Activated naive CD8-positive, alpha-beta T cell treated with anti-CD3 and anti-CD28 coated beads for 36 hours (primary cell): ENCODE results near the gene GIMAP8. TPM values are rescaled to one million over a fixed set of nuclear protein-coding genes. Genes with fewer than 3 reads are reported as not detected.

Source experiments
- DNase-seq: peaks from one replicate; pipeline ENCODE4 v3.0.0; 2021
- H3K27ac Mint-ChIP-seq: one replicate; pipeline ENCODE4 v1.8.0; 2022; ENCODE audit warnings: mild to moderate bottlenecking, moderate library complexity, mixed read lengths
- H3K27me3 Mint-ChIP-seq: one replicate; pipeline ENCODE4 v1.8.0; 2022; ENCODE audit warnings: mild to moderate bottlenecking, mixed read lengths
- H3K36me3 Mint-ChIP-seq: one replicate; pipeline ENCODE4 v1.8.0; 2021; ENCODE audit warnings: mild to moderate bottlenecking, mixed read lengths
- H3K4me1 Mint-ChIP-seq: one replicate; pipeline ENCODE4 v1.8.0; 2021; ENCODE audit warnings: mixed read lengths
- H3K4me3 Mint-ChIP-seq: one replicate; pipeline ENCODE4 v1.8.0; 2022; ENCODE audit warnings: mild to moderate bottlenecking, moderate library complexity, mixed read lengths
- H3K9me3 Mint-ChIP-seq: one replicate; pipeline ENCODE4 v1.8.0; 2022; ENCODE audit warnings: mixed read lengths
- total RNA-seq, 2 experiments: library from RNA; stranded (reverse); gene quantifications; one replicate each; pipeline ENCODE4 v1.2.3, GENCODE V29; 2021

Gene GIMAP8
- total RNA-seq, 2 experiments from 2014 or later, result 11.1 to 11.9 TPM

DNA sequence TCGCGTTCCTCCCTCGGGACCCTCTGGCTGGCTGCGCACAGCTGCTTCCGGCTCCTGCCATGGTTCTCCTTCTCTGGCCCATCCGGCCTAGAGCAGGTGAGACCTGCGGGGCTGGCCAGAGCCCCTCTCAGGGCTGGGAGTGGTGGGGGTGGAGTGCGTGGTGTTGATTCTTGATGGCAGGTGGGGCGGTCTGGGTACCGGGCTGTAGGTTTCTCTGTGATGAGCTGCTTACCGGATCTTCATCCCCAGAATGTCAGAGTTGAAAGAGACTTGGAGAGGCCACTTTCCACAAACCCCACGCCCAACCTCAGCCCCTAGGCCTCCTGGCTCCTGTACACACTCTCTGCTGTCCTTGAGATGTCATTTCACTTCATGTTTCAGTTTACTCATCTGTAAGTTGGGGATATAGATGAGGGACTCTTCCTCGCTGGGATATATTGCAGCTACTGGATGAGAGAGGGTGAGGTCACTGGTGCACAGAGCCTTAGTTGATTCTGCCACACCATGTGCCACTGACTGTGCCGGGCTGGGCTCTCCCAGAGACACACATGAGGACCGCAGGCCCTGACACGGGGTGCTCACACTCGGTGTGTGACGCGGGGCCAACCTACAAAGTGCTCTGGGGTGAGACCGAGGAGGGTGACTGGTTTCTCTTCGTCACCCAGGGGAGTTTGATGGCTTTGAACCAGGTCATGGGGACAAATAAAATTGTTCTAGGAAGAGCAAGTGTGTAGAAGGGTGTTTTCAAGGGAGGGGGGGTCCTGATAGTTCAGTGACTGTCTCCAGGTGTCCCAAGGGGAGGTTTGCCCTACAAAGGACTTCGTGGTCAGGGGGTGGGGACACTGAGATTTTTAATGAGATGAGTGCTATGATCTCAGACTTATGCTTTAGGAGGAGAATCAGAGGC is 41.8 kb upstream of the GIMAP8 start:
- H3K36me3 Mint-ChIP-seq, result peaks cover 6% of the 10 kb centered on the region
- peaks cover 33% of the 10 kb centered on the region for H3K4me1 Mint-ChIP-seq
- no peak overlapping the region for H3K4me3 Mint-ChIP-seq
- H3K27me3 Mint-ChIP-seq, result no peaks in the 10 kb centered on the region
- peak overlapping the region; percentile 71 for H3K27ac Mint-ChIP-seq
- DNase-seq, result no peak
- H3K9me3 Mint-ChIP-seq, result no peaks in the 10 kb centered on the region

GRCh38 chr7:150409300-150410030 is 41.0 kb upstream of the GIMAP8 start:
- H3K27ac Mint-ChIP-seq, result peak overlapping the region; percentile 71
- peaks cover 6% of the 10 kb centered on the region for H3K36me3 Mint-ChIP-seq
- peaks cover 26% of the 10 kb centered on the region for H3K4me1 Mint-ChIP-seq

GRCh38 chr7:150410131-150410530 is 40.3 kb upstream of the GIMAP8 start:
- DNase-seq, result no peak
- H3K4me1 Mint-ChIP-seq, result peaks cover 24% of the 10 kb centered on the region
- H3K9me3 Mint-ChIP-seq, result no peaks in the 10 kb centered on the region
- H3K36me3 Mint-ChIP-seq, result peaks cover 6% of the 10 kb centered on the region
- H3K4me3 Mint-ChIP-seq, result no peak overlapping the region
- H3K27me3 Mint-ChIP-seq, result no peaks in the 10 kb centered on the region
- H3K27ac Mint-ChIP-seq, result no peak overlapping the region

More at GRCh38 chr7:150409300-150410030, 41.0 kb upstream of the GIMAP8 start:
- no peaks in the 10 kb centered on the region for H3K9me3 Mint-ChIP-seq
- no peak for DNase-seq
- H3K4me3 Mint-ChIP-seq, result no peak overlapping the region
- no peaks in the 10 kb centered on the region for H3K27me3 Mint-ChIP-seq

- H3K27ac Mint-ChIP-seq, result no peak overlapping the region
Measured at GRCh38 chr7:150410680-150411346, 39.6 kb upstream of the GIMAP8 start.

DNA sequence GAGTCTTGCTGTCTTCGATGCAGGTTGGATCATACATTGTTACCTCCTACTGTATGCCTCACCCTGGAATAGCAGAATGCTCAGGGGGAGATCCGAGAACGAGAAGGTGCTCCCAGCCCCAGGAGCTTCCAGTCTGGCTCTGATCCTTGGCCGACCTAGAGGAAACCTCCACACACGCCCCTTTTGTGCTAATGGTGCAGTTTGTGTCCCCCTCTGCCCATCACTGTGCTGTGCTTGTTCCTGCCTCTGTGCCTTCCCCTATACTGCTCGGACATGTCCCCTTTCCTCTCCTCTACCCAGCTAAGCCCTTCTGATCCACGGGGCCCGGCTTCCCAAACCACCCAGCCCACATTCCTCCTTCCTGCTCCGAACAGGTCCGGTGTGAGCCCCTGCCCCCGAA is 38.8 kb upstream of the GIMAP8 start:
- DNase-seq, result no peak
- peaks cover 6% of the 10 kb centered on the region for H3K36me3 Mint-ChIP-seq
- no peak overlapping the region for H3K4me3 Mint-ChIP-seq
- no peaks in the 10 kb centered on the region for H3K9me3 Mint-ChIP-seq
- H3K27me3 Mint-ChIP-seq, result no peaks in the 10 kb centered on the region
- H3K27ac Mint-ChIP-seq, result peak overlapping the region; percentile 39
- H3K4me1 Mint-ChIP-seq, result peaks cover 12% of the 10 kb centered on the region

More at GRCh38 chr7:150410680-150411346, 39.6 kb upstream of the GIMAP8 start:
- H3K9me3 Mint-ChIP-seq, result no peaks in the 10 kb centered on the region
- H3K4me3 Mint-ChIP-seq, result no peak overlapping the region
- DNase-seq, result no peak
- no peaks in the 10 kb centered on the region for H3K27me3 Mint-ChIP-seq
- H3K4me1 Mint-ChIP-seq, result peaks cover 20% of the 10 kb centered on the region
- peaks cover 6% of the 10 kb centered on the region for H3K36me3 Mint-ChIP-seq

GRCh38 chr7:150412016-150412415 is 38.4 kb upstream of the GIMAP8 start:
- DNase-seq, result no peak
- Mint-ChIP-seq H3K4me3 (no peak overlapping the region), H3K27me3 (no peaks in the 10 kb centered on the region), H3K4me1 (peaks cover 8% of the 10 kb centered on the region), H3K27ac (no peak overlapping the region), H3K9me3 (no peaks in the 10 kb centered on the region), H3K36me3 (peaks cover 6% of the 10 kb centered on the region)

DNA sequence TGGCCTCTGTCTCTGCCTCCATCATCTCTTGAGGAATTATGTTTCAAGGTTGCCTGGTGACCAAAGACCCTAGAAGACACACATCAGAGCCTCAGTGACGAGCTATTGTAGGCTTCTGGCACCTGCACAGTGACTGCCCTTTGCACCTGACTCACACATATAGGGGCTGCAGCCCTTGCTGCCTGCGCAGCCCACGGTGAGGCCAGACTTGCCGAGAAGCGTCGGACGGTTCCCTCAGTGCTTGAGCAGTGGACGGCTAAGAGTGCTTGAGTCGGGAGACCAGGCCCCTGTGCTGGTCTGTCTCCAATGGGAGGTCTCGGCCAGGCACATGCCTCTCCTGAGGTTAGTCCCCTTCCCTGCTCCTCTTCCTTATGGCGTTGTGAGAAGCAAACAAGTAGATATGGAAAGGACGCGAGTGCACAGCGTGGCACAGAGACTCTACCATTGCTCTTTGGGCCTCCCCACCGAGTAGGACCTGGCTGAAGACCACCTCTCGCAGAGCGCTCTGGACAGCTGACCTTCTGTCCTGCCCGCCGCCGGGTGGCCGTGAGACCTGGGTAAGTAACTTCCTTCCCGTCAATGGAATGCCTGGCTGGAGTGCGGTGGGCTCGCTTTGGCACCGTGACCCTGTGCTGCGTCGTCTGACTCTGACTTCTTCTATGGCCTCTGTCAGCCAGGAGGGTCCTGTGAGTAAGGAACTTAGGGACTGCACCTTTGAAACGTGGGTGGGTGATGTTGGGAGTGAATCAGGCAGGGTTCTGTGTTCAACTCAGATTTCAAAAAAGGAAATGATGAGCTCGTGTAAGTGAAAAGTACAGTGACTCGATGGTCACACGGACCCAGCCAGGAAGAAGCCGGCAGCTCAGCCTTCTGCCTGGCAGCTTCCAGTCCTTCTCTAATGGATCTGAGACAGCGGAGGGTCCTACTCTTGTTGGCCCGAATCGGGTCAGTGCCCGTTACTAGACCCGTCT is 37.6 kb upstream of the GIMAP8 start:
- no peak overlapping the region for H3K4me3 Mint-ChIP-seq
- peaks cover 3% of the 10 kb centered on the region for H3K36me3 Mint-ChIP-seq
- peaks cover 6% of the 10 kb centered on the region for H3K4me1 Mint-ChIP-seq
- H3K9me3 Mint-ChIP-seq, result no peaks in the 10 kb centered on the region
- H3K27ac Mint-ChIP-seq, result no peak overlapping the region
- no peak for DNase-seq
- no peaks in the 10 kb centered on the region for H3K27me3 Mint-ChIP-seq

- Mint-ChIP-seq H3K4me1 (peaks cover 2% of the 10 kb centered on the region), H3K36me3 (peaks cover 2% of the 10 kb centered on the region), H3K27ac (no peak overlapping the region), H3K27me3 (no peaks in the 10 kb centered on the region), H3K9me3 (no peaks in the 10 kb centered on the region), H3K4me3 (no peak overlapping the region)
- no peak for DNase-seq
Measured at GRCh38 chr7:150413640-150414081, 36.8 kb upstream of the GIMAP8 start.

GRCh38 chr7:150415161-150416153 is 35.0 kb upstream of the GIMAP8 start:
- Mint-ChIP-seq H3K4me1 (peaks cover 2% of the 10 kb centered on the region), H3K4me3 (no peak overlapping the region), H3K9me3 (no peaks in the 10 kb centered on the region), H3K36me3 (no peaks in the 10 kb centered on the region), H3K27ac (no peak overlapping the region), H3K27me3 (no peaks in the 10 kb centered on the region)
- no peak for DNase-seq

DNA sequence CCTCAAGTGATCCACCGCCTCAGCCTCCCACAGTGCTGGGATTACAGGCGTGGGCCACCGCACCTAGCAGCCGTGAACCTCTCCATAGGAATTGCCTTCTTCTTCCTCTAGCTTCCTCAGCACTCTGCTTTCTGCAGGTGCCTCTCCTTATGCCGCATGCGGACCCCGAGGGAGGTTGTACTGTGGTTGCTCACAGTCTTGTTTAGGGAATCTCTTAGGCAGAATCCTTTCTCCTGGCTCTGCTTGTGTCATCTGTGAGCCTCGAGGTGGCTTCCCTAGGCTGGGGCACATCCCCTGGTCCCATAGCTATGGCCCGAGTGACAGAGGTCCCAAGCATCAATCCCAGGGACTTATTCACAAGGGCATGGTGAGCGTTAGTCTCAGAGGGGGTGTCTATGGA is 33.2 kb upstream of the GIMAP8 start:
- no peaks in the 10 kb centered on the region for H3K9me3 Mint-ChIP-seq
- DNase-seq, result no peak
- peaks cover 4% of the 10 kb centered on the region for H3K27me3 Mint-ChIP-seq
- no peak overlapping the region for H3K27ac Mint-ChIP-seq
- H3K4me1 Mint-ChIP-seq, result peaks cover 10% of the 10 kb centered on the region
- H3K4me3 Mint-ChIP-seq, result no peak overlapping the region
- no peaks in the 10 kb centered on the region for H3K36me3 Mint-ChIP-seq

DNA sequence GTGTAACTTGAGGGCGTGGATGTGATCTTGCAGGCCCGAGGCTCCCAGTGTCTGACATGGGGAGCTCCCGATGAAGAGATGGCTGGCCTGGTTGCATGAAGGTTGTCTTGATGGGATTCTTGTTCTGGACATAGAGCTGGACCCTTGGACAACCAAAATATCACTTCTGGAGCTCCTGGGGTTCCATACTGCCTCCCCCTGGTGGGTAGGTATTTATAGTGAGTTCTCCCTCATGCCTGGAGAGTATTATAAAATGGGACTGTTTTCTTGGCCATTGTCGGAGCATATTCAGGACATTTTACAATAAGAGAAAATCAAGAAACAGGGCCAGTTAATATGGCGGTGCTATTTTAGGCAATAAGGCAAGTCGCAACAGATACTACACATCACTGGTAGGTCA is 32.6 kb upstream of the GIMAP8 start:
- no peak for DNase-seq
- Mint-ChIP-seq H3K4me3 (no peak overlapping the region), H3K27ac (no peak overlapping the region), H3K4me1 (peaks cover 10% of the 10 kb centered on the region), H3K9me3 (no peaks in the 10 kb centered on the region), H3K36me3 (no peaks in the 10 kb centered on the region), H3K27me3 (peaks cover 4% of the 10 kb centered on the region)

GRCh38 chr7:150420242-150420641 is 30.2 kb upstream of the GIMAP8 start:
- Mint-ChIP-seq H3K36me3 (no peaks in the 10 kb centered on the region), H3K4me1 (peaks cover 10% of the 10 kb centered on the region), H3K27ac (no peak overlapping the region), H3K9me3 (no peaks in the 10 kb centered on the region), H3K4me3 (no peak overlapping the region), H3K27me3 (peaks cover 4% of the 10 kb centered on the region)
- no peak for DNase-seq

DNA sequence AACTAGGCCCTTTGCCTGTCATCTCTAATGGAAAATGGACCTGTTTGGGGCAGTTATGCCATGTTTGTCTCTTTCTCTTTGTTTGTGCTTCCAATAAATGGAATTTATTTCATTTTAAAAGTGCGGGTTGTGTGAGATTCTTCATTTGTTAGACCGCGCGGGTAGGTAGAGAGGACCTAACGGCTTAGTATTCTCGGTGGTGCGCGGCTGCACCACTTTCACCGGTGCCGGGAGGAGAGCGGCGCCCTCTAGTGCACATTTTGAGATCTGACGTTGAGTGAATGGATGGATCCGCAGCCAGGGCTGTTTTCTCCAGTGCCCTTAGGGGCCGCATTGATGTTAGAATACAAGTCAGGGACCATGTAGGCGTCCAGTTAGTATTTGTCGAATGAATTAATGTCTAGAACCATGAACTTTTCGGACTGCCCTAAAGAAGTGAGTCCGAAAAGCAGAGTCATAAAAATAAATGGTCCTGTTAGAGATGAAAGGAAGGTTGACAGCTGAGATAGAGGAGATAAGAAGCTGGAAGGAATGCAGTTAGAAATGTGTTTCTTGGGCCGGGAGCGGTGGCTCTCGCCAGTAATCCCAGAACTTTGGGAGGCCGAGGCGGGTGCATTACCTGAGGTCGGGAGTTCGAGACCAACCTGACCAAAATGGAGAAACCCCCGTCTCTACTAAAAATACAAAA is 29.3 kb upstream of the GIMAP8 start:
- Mint-ChIP-seq H3K4me3 (peak overlapping the region; percentile 37), H3K27me3 (peaks cover 4% of the 10 kb centered on the region), H3K27ac (no peak overlapping the region), H3K9me3 (no peaks in the 10 kb centered on the region), H3K36me3 (no peaks in the 10 kb centered on the region), H3K4me1 (peaks cover 10% of the 10 kb centered on the region)
- peak; percentile 80 for DNase-seq
